GF-D8 (cell line): ENCODE data around the gene STX3.
"Not testable (repeated sequence)": the region's sequence is repeated elsewhere in the genome, so short reads cannot be mapped to it uniquely, and the experiment has no call there.

Experiments used
- DNase-seq: peaks from one replicate; lab custom pipeline; 2025; lab: John Stamatoyannopoulos, UW

STX3 gene

DNA sequence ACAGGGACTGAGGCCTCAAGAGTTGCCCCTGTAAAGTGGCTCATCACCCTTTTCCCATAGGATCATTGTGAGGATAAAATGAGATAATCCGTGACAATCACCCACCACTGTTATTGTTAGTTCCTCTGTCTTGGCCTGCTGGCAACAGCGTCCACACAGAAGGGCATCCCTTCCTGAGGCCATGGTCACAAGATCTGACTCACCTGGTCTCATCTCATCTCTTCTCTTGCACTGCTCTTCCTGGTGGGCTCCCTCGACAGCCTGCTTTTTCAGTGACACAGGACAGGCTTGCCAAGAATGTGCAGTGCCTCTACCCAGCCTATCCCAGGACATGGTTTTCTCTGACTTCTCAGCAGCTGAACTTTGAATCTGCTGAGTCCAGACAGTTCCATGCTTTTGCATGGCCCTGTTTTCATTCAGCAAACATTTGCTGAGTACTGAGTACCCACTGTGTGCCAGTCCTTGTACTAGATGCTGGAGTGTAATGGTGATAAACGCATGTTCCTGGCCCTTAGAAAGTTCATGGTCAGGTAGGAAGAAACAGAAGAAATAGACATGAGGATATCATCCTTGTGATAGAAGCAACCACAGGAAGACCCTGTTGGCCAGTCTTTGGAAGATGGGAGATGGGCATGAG is 3.3 kb downstream of the STX3 start:
- DNase-seq, result no peak

DNA sequence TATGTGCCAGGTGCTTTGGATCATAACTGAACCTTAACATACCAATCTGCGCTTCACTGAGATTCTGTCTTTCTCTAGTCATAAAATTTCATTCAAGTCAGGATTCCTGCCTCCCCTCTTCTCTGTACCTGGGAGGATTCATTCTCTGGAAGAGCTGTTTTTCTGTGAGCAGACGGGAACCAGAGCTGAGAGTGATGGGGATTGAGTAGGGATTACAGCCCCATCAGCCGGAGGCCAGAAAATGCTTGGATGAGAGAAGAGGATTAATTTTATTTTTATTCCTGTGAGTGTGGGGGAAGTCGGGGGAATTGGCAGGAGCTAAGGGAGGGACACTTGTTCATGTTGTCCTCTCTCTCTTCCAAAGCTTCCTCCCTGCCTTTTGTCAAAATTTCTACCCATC is 4.7 kb downstream of the STX3 start:
- DNase-seq, result no peak

DNA sequence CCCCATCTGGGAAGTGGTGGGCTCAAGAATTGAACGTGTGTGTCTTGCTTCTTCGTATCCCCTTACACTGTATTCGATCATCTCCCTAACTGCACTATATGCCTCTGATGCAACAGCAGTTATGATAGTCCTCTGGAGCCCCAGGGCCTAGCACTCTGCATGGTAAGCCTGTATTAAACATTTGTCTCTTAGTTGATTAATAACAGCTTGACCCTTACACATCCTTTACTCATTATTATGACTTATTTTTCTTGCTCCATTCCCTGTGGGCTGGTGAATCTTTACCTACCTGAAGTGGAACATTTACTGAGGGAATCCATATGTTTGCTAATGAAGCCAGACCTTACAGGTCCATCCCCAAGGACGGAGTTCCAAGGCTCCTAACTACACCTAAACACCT is 5.6 kb downstream of the STX3 start:
- no peak for DNase-seq

DNA sequence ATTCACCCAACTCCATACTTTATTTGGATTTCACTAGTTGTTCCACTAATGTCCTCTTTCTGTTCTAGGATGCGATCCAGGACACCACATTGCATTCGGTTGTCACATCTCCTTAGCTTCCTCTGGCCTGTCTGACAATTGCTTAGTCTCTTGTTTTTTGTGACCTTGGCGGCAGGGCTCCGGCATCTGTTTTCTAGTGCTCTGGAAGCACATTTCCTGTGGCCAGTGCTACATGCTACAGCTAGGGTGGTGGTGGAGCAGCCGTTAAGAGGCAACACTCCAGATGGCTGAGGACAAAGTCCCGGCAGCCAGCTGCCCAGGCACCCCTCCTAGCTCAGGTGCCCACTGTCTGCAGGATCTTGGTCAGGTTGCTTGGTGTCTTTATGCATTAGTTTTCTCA is 6.8 kb downstream of the STX3 start:
- DNase-seq, result no peak

DNA sequence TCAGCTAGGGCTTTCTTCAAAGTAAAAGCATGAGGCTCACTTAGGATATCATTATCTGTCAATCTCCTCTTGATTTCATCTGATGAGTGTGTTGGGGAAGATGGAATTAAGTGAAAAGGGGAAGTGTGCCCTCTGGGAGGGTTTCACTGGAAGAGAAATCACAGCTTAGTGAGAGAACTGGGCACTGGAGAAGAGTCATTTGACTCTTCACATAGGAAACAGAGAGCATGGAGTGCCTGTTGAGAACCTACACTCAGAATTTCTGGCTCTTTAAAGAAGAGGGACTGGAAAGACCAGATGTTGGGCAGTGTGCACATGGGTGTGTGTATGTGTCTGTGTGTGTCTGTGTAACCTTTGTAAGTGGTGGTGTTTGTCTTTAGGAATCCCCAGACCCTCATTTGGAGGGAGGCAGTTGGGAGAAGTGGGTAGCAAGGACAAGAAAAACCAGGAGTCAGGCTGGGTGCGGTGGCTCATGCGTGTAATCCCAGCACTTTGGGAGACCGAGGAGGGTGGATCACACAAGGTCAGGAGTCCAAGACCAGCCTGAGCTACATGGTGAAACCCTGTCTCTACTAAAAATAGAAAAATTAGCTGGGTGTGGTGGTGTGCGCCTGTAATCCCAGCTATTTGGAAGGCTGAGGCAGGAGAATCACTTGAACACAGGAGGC is 10.0 kb downstream of the STX3 start:
- no peak for DNase-seq

DNA sequence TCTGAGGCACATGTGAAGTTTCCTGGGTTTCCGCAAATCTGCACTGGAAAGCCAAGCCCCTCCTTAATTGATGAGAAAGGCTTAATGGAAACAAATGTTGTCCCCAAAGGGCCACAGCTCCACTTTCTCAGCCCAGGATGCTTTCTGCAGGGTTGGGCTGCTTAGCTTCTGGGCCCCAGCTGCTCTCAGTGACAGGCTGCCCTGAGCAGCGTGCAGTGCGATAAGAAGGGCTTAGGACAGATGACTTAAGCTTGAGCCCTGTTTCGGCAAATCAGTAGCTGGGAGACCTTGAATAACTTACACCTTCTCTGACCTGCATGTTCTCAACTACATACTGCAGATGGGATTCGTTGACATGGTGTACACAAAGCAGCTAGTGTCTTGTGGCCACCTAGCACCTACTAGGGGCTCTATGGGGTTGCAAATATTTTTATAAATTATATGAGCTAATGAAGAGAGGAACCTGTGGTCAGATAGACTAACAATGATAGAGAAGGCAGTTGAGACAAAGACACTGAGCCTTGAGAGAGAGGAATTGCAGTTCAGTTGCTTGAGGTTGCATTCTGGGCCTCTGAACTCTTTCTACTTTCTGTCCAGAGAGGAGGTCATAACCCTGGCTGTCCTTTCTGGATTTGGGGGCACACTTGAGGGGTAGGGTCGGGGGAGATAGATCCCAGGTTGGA is 11.5 kb downstream of the STX3 start:
- peak; percentile 33 for DNase-seq

DNA sequence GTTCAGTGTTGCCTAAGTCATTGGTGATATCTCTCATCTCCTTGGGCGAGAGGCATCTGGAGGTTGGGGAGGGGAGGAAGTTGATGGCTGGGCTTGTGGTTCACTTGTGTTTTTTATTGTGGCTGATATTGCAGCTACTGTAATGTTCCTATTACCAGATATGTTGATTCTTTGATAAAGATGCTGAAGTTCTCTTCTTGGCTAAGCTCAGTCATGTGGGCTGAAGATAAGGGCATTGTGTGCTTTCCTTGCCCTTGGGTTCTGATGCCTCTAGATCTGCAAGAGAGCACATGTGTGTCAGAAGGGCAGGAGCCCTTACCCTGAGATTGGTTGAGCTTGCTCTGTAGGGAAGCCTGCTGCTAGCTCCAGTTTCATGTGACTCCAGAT is 12.0 kb downstream of the STX3 start:
- peak; percentile 96 for DNase-seq

DNA sequence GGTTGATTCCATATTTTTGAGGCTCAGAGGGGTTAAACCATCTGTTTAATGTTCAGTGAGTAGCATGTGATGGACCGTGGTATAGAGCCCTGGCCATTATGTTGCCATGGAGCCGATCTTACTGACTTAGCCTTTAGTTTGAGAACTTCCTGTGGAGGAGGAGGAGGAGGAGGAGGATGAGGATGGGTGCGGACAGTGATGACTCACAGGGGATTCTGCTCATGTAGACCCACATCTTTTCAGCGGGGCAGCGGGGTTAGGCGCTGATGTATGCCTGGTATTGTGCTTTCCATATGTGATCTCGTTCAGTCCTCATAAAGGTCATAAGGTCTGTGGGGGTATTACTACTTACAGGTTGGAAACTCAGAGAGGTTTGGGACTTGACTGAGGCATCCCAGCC is 13.9 kb downstream of the STX3 start:
- no peak for DNase-seq

DNA sequence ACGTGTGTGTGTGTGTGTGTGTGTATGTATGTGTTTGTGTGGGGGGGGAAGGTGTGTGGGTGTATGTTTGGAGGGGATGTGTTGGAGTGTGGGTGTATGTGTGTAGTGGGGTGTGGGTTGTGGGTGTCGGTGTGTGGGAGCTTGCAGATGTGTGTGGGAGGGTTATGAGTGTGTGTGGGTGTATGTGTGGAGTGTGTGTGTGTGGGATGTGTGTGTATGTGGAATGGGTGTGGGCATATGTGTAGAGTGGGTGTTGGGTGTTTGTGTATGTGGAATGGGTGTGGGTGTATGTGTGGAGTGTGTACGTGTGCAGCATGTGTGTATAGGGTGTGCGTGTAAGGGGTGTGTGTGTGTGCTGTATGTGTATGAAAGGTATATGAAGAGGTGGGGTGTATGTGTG is 14.7 kb downstream of the STX3 start:
- no peak for DNase-seq

DNA sequence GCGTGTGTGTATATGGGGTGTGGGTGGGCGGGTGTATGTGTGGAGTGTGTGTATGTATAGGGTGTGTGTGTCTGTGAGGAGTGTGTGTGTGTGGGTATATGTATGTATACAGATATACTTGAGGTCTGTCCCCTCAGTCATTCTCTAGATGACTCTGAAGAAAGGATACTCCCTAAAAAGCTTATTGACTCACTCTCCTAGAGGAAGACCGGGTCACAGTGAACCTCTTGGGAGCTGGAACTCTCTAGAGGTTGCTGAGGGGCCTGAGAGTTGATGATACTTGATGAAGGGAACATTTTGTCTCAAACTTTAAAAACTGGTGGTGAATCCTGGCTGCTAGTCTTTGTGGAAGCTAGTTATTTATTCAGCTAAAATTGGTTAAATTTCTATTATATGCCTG is 15.1 kb downstream of the STX3 start:
- no peak for DNase-seq

DNA sequence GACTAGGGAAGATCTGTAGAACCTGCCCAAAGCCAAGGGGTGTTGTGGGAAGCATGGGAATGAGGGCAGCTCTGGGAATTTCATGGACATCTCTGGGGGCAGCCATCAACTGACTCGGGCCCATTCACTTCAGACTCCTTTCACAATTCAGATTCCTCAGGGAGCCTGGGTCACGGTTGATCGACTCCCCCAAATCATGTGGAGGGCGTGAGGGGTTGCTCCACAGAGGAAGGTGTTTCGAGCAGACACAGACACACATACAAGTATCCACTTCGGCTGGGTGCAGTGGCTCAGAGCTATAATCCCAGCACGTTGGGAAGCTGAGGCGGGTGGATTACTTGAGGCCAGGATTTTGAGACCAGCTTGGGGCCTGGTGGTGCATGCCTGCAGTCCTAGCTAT is 15.7 kb downstream of the STX3 start:
- DNase-seq, result no peak

DNA sequence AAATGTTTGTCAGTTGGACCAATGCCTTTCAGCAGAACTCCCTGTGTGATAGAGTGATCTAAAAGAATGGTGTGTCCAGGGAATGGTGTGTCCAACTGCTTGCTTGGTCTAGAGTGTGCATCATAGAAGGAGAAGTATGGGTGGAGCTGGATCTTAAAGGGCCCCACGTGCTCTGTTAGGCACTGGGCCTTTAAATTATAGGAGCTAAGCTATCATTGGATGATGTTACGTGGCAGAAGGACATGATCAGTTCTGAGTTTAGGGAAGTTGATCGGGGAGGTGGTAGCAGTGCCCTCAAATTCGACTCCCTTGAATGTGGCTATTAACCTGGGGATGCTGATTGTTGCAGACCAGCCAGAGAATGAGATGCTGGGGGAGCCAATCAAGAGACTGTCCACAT is 16.4 kb downstream of the STX3 start:
- no peak for DNase-seq

DNA sequence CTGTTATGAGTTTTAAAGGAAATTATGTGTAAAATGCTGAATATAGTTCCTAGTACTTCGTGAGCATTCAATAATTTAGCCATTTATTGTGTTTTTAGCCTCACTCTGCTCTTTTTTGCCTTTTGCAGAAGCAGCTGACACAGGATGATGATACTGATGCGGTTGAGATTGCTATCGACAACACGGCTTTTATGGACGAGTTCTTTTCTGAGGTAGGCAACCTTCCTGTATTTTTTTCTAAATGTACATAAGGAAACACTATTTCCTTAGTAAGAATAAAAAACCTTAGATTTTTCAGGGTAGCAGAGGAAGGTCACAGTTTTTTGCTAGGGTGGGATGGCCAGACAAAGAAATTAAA is 17.9 kb downstream of the STX3 start:
- peak; percentile 66 for DNase-seq

DNA sequence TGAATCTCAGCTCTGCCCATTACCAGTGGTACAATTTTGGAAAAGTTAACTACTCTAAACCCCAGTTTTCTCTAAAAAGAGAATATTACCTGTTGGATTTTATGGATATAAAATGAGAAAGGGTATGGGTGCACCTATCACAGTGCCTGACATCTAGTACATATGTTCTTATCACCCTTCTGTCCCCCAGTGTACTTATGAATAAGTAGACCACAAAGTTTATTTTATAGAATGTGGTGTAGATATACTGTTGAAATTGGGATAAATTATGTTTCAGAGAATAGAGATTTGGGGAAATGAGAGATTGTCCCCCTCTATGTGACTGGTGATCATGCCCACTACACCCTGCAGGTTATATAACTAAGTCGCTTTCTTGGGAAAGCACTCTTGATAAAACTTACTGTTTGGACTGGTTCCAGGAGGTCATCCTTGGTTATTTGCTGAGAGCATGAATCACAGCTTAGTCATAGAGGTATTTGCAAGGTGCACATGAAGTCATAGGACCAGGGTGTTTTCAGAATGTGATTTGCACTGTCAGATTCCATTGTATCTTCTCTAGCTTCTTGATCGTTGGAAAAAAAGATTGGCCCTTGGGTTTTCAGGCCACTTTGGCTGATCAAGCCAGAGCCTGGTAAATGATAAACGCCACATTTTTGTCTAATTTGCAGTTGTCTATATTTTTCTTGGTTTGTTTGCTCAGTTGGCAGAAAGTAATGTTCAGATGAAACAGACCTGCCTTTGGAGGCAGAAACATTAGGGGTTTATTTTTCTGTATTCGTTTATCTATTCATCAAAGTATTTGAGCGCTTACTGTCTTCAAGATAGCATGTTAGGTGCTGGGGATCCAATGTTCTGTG is 21.3 kb downstream of the STX3 start:
- no peak for DNase-seq

DNA sequence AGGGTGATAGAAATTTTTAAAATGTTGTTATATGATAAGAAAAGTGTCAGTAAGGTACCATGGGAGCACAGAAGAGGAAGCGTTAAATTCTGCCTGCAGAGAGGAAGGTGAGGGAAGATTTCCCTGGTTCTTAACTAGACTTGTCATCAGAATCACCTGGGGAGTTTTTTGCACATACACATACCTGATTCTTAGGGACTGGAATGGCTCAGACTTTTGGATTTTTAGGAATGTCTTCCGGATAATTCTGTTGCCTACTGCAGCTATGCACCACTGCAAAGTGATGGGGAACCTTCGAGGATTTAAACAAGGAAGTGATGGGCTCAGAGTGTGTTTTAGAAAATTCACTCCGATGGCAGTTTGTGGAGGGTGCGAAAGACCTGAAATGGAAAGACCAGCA is 21.9 kb downstream of the STX3 start:
- DNase-seq, result no peak

DNA sequence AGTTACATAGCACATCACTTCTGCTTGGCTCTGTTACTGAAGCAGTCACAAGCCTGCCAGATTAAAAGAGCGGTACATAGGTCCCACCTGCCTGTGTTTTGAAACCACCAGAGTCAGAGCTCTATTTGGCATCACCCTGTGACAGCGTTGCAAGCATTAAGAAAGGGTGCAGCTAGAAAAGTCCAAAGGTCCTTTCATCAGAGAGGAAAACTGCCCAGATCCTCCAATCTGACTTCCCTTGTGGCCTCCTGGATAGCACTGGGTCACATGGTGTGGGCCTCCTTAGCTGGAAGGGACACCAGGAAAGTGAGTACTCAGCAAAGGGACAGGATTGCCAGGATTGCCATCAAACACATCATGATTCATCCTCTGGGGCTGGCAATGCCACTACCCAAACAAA is 22.9 kb downstream of the STX3 start:
- DNase-seq, result no peak

DNA sequence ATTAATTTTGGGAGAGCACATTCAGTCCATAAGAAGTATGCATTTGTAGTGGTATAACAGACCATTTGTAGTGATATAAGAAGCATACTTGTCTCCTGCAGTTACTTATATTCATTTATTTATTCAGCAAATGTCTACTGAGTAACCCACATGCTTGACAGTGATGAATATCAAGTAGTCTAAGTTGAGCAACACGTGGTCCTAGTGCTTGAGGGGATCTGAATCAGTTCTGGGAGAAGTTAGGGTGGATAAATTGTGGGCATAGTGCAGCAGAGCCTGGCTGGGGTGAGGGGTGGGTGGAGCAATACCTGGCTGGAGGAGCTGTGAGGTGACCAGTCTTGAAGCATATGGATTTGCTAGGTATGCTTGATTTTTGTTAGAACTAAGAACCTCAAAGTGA is 24.3 kb downstream of the STX3 start:
- DNase-seq, result no peak

DNA sequence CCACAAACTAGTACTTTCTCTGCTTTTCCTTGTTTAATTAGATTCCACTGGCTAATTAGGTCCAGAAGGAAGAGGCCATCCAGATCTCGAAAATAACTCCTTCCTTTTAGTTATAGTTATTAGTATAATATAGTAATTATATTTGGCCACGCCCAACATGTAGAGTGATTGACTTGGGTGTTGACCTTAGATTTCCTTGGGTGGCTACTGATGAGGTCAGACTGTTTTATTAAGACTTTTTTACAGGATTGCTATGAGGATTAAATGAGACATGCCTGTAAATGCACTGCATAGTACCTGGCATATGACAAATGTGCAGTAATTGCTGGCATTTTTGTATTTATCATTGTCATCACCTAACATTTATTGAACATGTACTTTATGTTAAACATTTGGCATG is 26.9 kb downstream of the STX3 start:
- DNase-seq, result no peak

DNA sequence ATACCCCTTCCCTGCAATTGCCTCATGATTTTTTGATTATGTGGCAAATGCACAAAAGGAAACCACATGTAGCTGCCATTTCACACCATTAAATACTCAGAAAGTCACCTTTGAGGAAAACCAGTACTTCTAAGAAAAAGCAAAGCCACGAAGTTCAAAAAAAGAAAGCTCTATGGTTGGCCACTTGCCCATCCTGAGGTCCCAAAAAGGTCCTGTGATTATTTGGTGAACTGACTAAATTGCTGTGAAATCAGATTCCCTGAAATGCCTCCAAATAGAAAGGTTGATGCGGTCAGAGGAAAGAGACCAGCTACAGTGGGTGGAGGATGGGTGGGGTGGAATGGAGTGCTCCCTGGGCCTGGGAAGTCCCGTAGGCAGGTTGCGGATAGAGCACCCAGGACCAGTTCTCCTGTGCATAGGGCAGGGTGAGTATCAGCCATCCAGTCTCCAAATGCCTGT is 28.5 kb downstream of the STX3 start:
- no peak for DNase-seq

DNA sequence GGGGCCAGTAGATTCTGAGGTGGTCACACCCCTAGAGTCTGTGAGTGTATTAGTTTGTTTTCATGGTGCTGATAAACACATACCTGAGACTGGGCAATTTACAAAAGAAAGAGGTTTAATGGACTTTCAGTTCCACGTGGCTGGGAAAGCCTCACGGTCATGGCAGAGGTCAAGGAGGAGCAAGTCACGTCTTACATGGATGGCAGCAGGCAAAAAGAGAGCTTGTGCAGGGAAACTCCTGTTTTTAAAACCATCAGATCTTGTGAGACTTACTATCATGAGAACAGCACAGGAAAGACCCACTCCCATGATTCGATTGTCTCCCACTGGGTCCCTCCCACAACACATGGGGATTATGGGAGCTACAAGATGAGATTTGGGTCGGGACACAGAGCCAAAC is 29.3 kb downstream of the STX3 start:
- not testable (repeated sequence) for DNase-seq

DNA sequence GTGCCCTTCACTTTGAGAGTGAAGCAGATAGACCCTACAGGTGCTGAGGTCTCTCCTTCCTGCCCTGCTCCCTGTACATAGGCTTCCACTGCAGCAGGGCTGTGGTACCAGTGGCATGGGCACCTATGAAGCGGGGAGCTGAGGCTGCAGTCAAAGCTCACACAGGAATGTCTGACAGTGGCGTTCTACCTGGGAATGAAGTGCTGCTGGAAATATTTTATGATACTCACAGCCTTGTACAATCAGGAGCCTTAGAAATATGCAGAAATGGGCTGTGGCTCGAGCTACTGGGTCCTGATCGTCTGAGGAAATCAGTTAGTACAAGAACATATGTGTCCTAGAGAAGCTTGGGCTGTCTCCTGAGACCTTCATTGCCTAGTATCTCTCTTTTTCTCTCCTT is 30.6 kb downstream of the STX3 start:
- no peak for DNase-seq

DNA sequence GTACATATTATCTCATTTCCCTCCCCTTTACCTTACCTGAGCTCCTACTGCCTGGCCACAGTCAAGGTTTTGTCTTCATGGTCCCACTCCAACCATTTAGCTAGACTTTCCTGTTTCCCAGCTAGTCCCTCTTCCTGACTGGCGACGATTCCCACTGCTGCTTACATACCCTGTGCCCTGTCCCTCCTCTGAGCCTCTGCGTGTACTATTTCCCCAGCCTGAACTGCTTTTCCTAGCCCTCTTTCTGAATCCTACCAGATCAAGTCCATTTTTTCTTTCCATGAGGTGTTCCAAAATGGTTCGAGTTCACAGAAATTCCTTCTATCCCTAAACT is 32.0 kb downstream of the STX3 start:
- DNase-seq, result no peak

DNA sequence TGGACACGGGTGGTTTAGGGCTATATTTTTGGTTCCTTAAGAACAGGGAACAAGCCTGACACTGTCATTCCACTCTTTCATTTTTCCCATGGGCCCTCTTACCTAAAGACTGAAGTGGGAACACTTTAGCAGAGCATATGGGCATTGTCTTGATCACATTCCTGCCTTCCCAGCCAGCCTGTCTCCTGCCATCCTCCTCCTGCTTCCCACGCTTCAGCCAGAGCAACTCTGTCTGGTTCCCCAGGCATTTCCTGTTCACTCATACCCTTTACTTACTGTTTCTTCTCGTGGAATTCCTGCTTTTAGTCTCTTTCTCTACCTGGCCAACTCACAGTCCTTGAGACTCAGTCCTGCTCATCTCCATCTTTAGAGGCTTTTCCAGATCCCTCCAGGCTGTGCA is 32.6 kb downstream of the STX3 start:
- no peak for DNase-seq
